Panc1 (cell line): ENCODE results near the gene PSME3IP1. TPM values are rescaled to one million over a fixed set of nuclear protein-coding genes. Genes with fewer than 3 reads are reported as not detected.

Experiments
- ATAC-seq: fragments of 200-7000 bp; cut with Tn5 transposase; 2 replicates; pipeline ENCODE4 v1.9.1; 2020; ENCODE audit warnings: mild to moderate bottlenecking, moderate library complexity
- BruUV-seq: library from RNA; stranded (reverse); fragments of 400-500 nt; replicated peaks from 2 replicates; lab custom pipeline; 2021; lab: Mats Ljungman, UMichigan
- CTCF ChIA-PET: fragments of 300-600 bp; sonication (Branson Sonifier 250); formaldehyde crosslinking; loops from one replicate; lab custom pipeline; 2022; ENCODE audit warnings: antibody characterized with exemption; lab: Charles Lee
- POLR2A ChIA-PET: fragments of 300-600 bp; sonication (Branson Sonifier 250); formaldehyde crosslinking; loops from one replicate; lab custom pipeline; 2022; ENCODE audit warnings: antibody characterized with exemption; lab: Charles Lee
- DNase-seq: peaks from one replicate; pipeline ENCODE4 v3.0.0-alpha.2; 2010; ENCODE audit warnings: low read depth, low spot score
- H3K27ac ChIP-seq: 2 replicates; pipeline ENCODE4 v1.5.1; 2011; ENCODE audit warnings: mild to moderate bottlenecking, low read length, inconsistent platforms
- H3K27me3 ChIP-seq: fragments of 200-500 bp; sonication (Bioruptor generic); 2 replicates; pipeline ENCODE4 v1.6.0; 2014; ENCODE audit warnings: low read length, inconsistent platforms; ENCODE audit not compliant: control insufficient read depth, insufficient read depth
- H3K36me3 ChIP-seq: fragments of 200-500 bp; sonication (Bioruptor generic); 2 replicates; pipeline ENCODE4 v1.5.1; 2014; ENCODE audit warnings: inconsistent platforms, mild to moderate bottlenecking, low read length, moderate library complexity; ENCODE audit not compliant: control insufficient read depth, insufficient read depth
- H3K4me1 ChIP-seq: 2 replicates; pipeline ENCODE4 v1.5.1; 2011; ENCODE audit warnings: inconsistent platforms, mild to moderate bottlenecking, low read length, moderate library complexity; ENCODE audit not compliant: control insufficient read depth, insufficient read depth
- H3K4me3 ChIP-seq, 2 experiments: 2 replicates each; pipeline ENCODE4 v1.5.1; 2011 to 2012; ENCODE audit warnings: low read depth in 2 of 2, low read length in 2 of 2, mild to moderate bottlenecking in 2 of 2, inconsistent platforms in 1 of 2, moderate library complexity in 1 of 2
- H3K9me3 ChIP-seq: fragments of 200-500 bp; sonication (Bioruptor generic); 2 replicates; pipeline ENCODE4 v1.5.1; 2014; ENCODE audit warnings: low read depth, mild to moderate bottlenecking, inconsistent platforms, low read length, moderate library complexity; ENCODE audit not compliant: control insufficient read depth, insufficient read depth
- POLR2AphosphoS5 ChIP-seq: IDR thresholded peaks from 2 replicates; pipeline ENCODE4 v1.6.1; 2012; ENCODE audit warnings: mild to moderate bottlenecking, low read depth, low read length, moderate library complexity
- REST ChIP-seq, 2 experiments: IDR thresholded peaks; 2 replicates each; pipeline ENCODE4 v1.6.1; 2011 to 2012; ENCODE audit warnings: low read depth in 2 of 2, control low read depth in 1 of 2, low read length in 1 of 2, mild to moderate bottlenecking in 1 of 2, moderate library complexity in 1 of 2; ENCODE audit not compliant: insufficient read depth in 1 of 2
- SIN3A ChIP-seq: IDR thresholded peaks from 2 replicates; pipeline ENCODE4 v1.6.1; 2012; ENCODE audit warnings: low read depth, mild to moderate bottlenecking, low read length, moderate library complexity, borderline replicate concordance; ENCODE audit not compliant: insufficient read depth
- TCF7L2 ChIP-seq: IDR thresholded peaks from 2 replicates; pipeline ENCODE4 v1.6.1; 2011; ENCODE audit warnings: mild to moderate bottlenecking, low read depth, low read length, inconsistent platforms
- in situ Hi-C: cut with HindIII; loops from 2 replicates; pipeline ENCODE4 v1.10.0; 2016; ENCODE audit warnings: low sequenced_read_pairs, low pct_unique_long_range_greater_than_20kb
- intact Hi-C: fragments of 100-400 bp; cut with micrococcal nuclease; formaldehyde crosslinking; loops from one replicate; pipeline ENCODE4 v1.10.0; 2022; ENCODE audit not compliant: unreplicated experiment
- total RNA-seq: library from RNA; stranded (reverse); gene quantifications from one replicate; pipeline ENCODE4 v1.2.1, GENCODE V29; 2021; ENCODE audit not compliant: unreplicated experiment
- TF ChIP-seq, protein P1 (sequence below): fragments of 450-650 bp; IDR thresholded peaks from 2 replicates; pipeline ENCODE4 v1.5.1; 2017; ENCODE audit warnings: mild to moderate bottlenecking

The PSME3IP1 gene
- total RNA-seq, 1 experiment from 2014 or later, result 67.6 TPM

- no peaks in the 10 kb centered on the region for H3K27me3 ChIP-seq
- ATAC-seq, result no peak
- no peak overlapping the region for H3K4me3 ChIP-seq
- no peaks in the 10 kb centered on the region for H3K9me3 ChIP-seq
- no peaks in the 10 kb centered on the region for H3K4me1 ChIP-seq
- CTCF ChIA-PET, result no interaction called here
- in situ Hi-C loops, result no loop called here
- BruUV-seq, result no TSS peak
- intact Hi-C loops, result no loop called here
- H3K36me3 ChIP-seq, result no peaks in the 10 kb centered on the region
- H3K27ac ChIP-seq, result no peak overlapping the region
- no peak for DNase-seq
- TF ChIP-seq TCF7L2 (no peak), REST (IDR thresholded peaks at IDR 0.05; ENCODE audit: insufficient read depth in 1 of 2, low read depth in 2 of 2, low read length in 1 of 2) (no peak), POLR2AphosphoS5 (no peak), SIN3A (no peak)
- TF ChIP-seq, protein P1, sequence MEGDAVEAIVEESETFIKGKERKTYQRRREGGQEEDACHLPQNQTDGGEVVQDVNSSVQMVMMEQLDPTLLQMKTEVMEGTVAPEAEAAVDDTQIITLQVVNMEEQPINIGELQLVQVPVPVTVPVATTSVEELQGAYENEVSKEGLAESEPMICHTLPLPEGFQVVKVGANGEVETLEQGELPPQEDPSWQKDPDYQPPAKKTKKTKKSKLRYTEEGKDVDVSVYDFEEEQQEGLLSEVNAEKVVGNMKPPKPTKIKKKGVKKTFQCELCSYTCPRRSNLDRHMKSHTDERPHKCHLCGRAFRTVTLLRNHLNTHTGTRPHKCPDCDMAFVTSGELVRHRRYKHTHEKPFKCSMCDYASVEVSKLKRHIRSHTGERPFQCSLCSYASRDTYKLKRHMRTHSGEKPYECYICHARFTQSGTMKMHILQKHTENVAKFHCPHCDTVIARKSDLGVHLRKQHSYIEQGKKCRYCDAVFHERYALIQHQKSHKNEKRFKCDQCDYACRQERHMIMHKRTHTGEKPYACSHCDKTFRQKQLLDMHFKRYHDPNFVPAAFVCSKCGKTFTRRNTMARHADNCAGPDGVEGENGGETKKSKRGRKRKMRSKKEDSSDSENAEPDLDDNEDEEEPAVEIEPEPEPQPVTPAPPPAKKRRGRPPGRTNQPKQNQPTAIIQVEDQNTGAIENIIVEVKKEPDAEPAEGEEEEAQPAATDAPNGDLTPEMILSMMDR, result no peak
- POLR2A ChIA-PET, result no interaction called here
Observed at GRCh38 chr16:57125969-57126368, 59.9 kb downstream of the PSME3IP1 start.

GRCh38 chr16:57125376-57125775, 60.5 kb downstream of the PSME3IP1 start:
- Histone ChIP-seq H3K9me3 (no peaks in the 10 kb centered on the region), H3K27ac (no peak overlapping the region), H3K4me3 (no peak overlapping the region), H3K36me3 (no peaks in the 10 kb centered on the region), H3K4me1 (no peaks in the 10 kb centered on the region), H3K27me3 (no peaks in the 10 kb centered on the region)
- ATAC-seq, result no peak
- ChIA-PET CTCF (no interaction called here), POLR2A (no interaction called here)
- DNase-seq, result no peak
- intact Hi-C loops, result no loop called here
- in situ Hi-C loops, result no loop called here
- TF ChIP-seq, protein P1, result no peak
- TF ChIP-seq SIN3A (no peak), POLR2AphosphoS5 (no peak), REST (IDR thresholded peaks at IDR 0.05; ENCODE audit: insufficient read depth in 1 of 2, low read depth in 2 of 2, low read length in 1 of 2) (no peak), TCF7L2 (no peak)
- no TSS peak for BruUV-seq
